Measurements from ENCODE around the gene ITIH3. TPM values are rescaled to one million over a fixed set of nuclear protein-coding genes. Genes with fewer than 3 reads are reported as not detected.

Gene ITIH3
- total and polyA plus RNA-seq, 7 donors = 0.18 to 0.77 (median 0.29) TPM; not detected in 2

DNA sequence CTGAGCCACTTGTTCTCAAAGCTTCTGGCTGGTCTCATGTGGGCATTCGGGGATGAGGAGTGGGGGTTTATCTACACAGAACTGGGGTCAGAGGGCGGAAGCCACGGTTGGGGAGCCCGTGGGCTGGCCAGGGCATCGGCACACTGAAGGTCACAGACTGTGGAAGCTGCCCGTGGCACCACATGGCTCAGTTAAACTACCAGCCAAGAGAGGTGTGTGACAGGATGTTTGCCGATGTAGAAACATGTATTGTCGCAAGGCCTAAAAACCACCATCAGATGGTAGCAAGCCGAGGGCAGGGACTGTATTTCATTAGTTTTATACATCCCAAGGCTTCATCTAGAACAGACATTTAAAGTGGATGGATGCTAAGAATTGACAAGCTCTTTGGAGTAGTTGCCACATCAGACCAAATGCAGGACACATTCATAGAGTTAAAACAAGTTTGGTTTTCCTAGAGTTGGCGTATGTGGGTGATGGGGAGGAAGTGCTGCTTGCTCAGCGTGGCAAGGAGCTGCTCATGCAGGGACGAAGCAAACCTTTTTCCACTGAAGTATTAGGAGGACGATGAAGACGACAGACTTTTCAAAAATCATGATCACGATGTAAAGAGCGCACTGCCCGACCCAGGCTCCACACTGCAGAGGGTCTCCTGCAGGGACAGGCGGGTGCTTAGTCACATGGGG is 49.8 kb downstream of the ITIH3 start:
- peak; percentile 31 to 46 (median 39) for ATAC-seq
- Histone ChIP-seq H3K4me3 (peak overlapping the region; percentile 24), H3K36me3 (ENCODE audit: insufficient read depth in 1 of 2, low read depth in 1 of 2) (peaks cover 0 to 17% of the 10 kb centered on the region in 2 donors), H3K4me1 (peaks cover 94% of the 10 kb centered on the region), H3K27ac (peak overlapping the region; percentile 97), H3K27me3 (ENCODE audit: insufficient read depth in 3 of 3, low read length in 2 of 3) (no peaks in the 10 kb centered on the region), H3K9me3 (no peaks in the 10 kb centered on the region)
- intact Hi-C loops (cut with DNase I) = no loop called here
- WGBS, 3 donors = 47 to 74% (median 55%) methylated on average over 18 of the region's 18 CpGs
- no peak for TF ChIP-seq CTCF (IDR thresholded peaks at IDR 0.05)
- DNase-seq = peak in 1 of 2 donors; percentile 71

- peaks cover 93% of the 10 kb centered on the region for H3K4me1 ChIP-seq
- H3K27me3 ChIP-seq (ENCODE audit: insufficient read depth in 3 of 3, low read length in 2 of 3) = no peaks in the 10 kb centered on the region
- peak overlapping the region; percentile 97 for H3K27ac ChIP-seq
- no peak for TF ChIP-seq CTCF (IDR thresholded peaks at IDR 0.05)
- 7 to 21% (median 17%) methylated on average over 6 of the region's 6 CpGs for WGBS, 3 donors
- peak; percentile 65 to 87 for DNase-seq
- H3K36me3 ChIP-seq (ENCODE audit: insufficient read depth in 1 of 2, low read depth in 1 of 2) = peaks cover 0 to 19% of the 10 kb centered on the region in 2 donors
- intact Hi-C loops (cut with DNase I) = no loop called here
- no peaks in the 10 kb centered on the region for H3K9me3 ChIP-seq
- H3K4me3 ChIP-seq = peak overlapping the region; percentile 24
- ATAC-seq = peak; percentile 59 to 74 (median 62)
Measured at GRCh38 chr3:52845157-52845556, 50.6 kb downstream of the ITIH3 start.

GRCh38 chr3:52845691-52846431 is 51.3 kb downstream of the ITIH3 start:
- 35 to 66% (median 40%) methylated on average over 6 to 7 of the region's 7 CpGs for WGBS, 3 donors
- peak in 1 of 2 donors; percentile 60 for DNase-seq
- Histone ChIP-seq H3K27me3 (ENCODE audit: insufficient read depth in 3 of 3, low read length in 2 of 3) (no peaks in the 10 kb centered on the region), H3K4me1 (peaks cover 88% of the 10 kb centered on the region), H3K27ac (peak overlapping the region; percentile 97), H3K36me3 (ENCODE audit: insufficient read depth in 1 of 2, low read depth in 1 of 2) (peaks cover 0 to 13% of the 10 kb centered on the region in 2 donors), H3K4me3 (peak overlapping the region; percentile 0), H3K9me3 (no peaks in the 10 kb centered on the region)
- peak; percentile 40 for TF ChIP-seq CTCF (IDR thresholded peaks at IDR 0.05)
- ATAC-seq = peak in 1 of 4 donors; percentile 20
- intact Hi-C loops (cut with DNase I) = no loop called here

- Histone ChIP-seq H3K9me3 (no peaks in the 10 kb centered on the region), H3K27me3 (ENCODE audit: insufficient read depth in 3 of 3, low read length in 2 of 3) (no peaks in the 10 kb centered on the region), H3K4me3 (peak overlapping the region; percentile 0), H3K4me1 (peaks cover 81% of the 10 kb centered on the region), H3K36me3 (ENCODE audit: insufficient read depth in 1 of 2, low read depth in 1 of 2) (peaks cover 0 to 17% of the 10 kb centered on the region in 2 donors), H3K27ac (peak overlapping the region; percentile 97)
- ATAC-seq (no peak), DNase-seq (peak in 1 of 2 donors; percentile 49)
- TF ChIP-seq CTCF (IDR thresholded peaks at IDR 0.05) = no peak
- intact Hi-C loops (cut with DNase I) = no loop called here
- WGBS, 3 donors = 50 to 64% (median 62%) methylated on average over 15 of the region's 15 CpGs
Measured at GRCh38 chr3:52846432-52846965, 51.9 kb downstream of the ITIH3 start.

Data from psoas muscle (tissue), 8 donors.